H7 (cell line): Measurements from ENCODE around the gene FTO. TPM values are rescaled to one million over a fixed set of nuclear protein-coding genes. Genes with fewer than 3 reads are reported as not detected.

Source experiments
- DNase-seq: peaks from one replicate; pipeline ENCODE4 v3.0.0; 2012
- H3K27me3 ChIP-seq: 2 replicates; pipeline ENCODE4 v1.6.0; 2011; ENCODE audit warnings: mild to moderate bottlenecking, low read length; ENCODE audit not compliant: control insufficient read depth, insufficient read depth
- H3K36me3 ChIP-seq: replicated peaks from 2 replicates; pipeline ENCODE4 v1.5.1; 2011; ENCODE audit warnings: low read length; ENCODE audit not compliant: control insufficient read depth, insufficient read depth
- H3K4me3 ChIP-seq: 2 replicates; pipeline ENCODE4 v1.5.1; 2011; ENCODE audit warnings: low read depth, mild to moderate bottlenecking, control low read depth, low read length, moderate library complexity; ENCODE audit not compliant: insufficient read depth
- total RNA-seq: library from RNA; depleted of rRNA; stranded (reverse); fragments of >200 nt; shearing (Covaris generic); gene quantifications from 2 replicates; pipeline ENCODE4 v1.2.3, GENCODE V29; 2014

FTO gene
- total RNA-seq, 1 experiment from 2014 or later, result 55.3 TPM

DNA sequence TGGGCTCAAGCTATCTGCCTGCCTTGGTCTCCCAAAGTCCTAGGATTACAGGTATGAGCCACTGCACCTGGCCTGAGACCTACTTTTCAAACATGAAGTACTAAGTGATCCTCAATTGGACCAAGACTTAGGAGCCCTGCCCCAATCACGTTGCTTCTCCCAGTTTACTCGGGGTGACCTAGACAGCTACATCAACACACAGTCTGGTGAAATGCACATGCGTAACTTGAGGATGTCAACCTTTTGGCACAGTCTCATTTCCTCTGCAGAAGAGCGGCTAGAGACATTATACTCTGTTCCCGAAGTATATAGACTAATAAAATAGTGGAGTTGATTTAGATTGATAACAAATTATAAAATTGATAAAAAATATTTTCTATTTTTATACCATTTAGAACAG is 17.1 kb downstream of the FTO start:
- H3K4me3 ChIP-seq, result no peak overlapping the region
- H3K27me3 ChIP-seq, result no peaks in the 10 kb centered on the region
- DNase-seq, result no peak
- H3K36me3 ChIP-seq, result no peaks in the 10 kb centered on the region

DNA sequence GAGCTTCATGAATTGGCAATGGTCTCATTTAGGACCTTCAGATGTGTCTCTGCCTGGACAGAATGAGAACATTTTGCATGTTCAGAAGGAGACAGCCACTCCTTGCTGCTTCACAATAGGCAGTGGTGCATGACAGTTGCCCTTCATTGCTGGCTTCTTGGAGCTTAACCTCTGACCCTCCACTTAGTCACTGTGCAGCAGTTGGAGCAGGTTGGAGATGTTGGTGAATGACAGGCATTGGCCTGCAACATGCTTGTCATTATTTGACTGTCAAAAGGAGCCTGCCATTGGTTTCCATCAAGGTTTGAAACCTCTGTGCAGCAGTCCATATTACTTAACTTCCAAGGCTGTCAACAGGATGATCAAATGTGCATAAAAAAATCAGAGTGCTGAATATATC is 22.7 kb downstream of the FTO start:
- no peak overlapping the region for H3K4me3 ChIP-seq
- DNase-seq, result no peak
- no peaks in the 10 kb centered on the region for H3K27me3 ChIP-seq
- no peaks in the 10 kb centered on the region for H3K36me3 ChIP-seq

DNA sequence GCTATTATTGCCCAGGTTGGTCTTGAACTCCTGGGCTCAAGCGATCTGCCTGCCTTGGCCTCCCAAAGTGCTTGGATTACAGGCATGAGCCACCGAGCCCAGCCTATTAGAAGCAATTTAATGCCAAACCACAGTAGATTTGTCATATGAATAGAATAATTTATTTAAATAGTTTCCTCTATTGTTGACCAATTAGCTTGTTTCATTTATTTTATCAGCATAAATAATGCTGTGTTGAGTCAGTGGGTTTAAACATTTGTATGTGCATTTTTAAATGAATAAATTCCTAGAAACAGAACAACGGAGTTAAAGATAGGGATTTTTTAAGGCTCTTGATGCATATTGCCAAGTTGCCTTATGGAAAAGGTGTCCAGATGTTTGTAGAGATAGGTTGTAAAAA is 26.7 kb downstream of the FTO start:
- H3K36me3 ChIP-seq, result no peaks in the 10 kb centered on the region
- H3K27me3 ChIP-seq, result no peaks in the 10 kb centered on the region
- H3K4me3 ChIP-seq, result no peak overlapping the region
- DNase-seq, result no peak

DNA sequence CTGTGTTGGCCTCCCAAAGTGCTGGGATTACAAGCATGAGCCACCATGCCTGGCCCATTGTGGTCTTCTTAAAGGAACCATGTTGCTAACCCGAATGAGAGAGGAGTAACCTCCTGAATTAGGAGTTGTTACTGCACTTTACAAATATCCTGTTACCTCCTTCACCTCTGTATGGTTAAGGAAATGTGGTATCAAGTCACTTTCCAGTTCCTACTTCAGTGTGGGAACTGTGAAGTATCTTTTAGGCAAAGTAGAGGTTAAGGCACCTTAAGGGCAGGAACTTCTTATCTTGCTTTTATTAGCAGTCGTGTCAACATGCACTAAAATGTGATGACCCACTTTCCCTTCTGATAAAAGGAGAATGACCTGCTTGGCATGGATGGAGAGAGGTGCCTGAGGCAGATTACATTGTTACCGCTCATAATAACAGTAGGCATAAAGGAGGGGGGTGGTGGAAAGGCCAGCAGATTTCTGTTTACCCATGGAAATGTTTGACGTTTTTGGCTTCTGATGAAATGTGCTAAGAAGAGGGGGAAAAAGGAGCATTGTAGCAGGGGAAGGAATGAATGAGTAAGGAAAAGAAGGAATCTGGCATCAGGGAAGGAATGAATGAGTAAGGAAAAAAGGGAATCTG is 28.5 kb downstream of the FTO start:
- Histone ChIP-seq H3K36me3 (no peaks in the 10 kb centered on the region), H3K27me3 (no peaks in the 10 kb centered on the region), H3K4me3 (no peak overlapping the region)
- no peak for DNase-seq

DNA sequence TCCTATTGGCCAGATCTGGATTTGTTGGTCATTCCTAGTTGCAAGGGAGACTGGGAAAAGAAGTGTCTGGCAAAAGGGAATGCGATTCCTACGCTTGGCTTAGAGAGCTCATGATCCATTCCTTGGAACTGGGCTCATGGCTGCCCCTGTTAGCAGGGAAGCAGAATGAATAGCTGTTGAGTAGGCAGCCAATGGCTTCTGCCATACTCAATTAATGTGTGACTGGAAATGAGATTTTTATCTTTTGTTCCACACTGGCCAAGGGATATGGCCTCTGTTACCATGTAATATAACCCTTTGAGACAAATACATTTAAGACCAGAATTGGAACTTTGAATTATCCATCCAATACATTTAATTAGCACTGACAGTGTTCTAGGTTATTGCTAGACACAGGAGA is 31.0 kb downstream of the FTO start:
- H3K36me3 ChIP-seq, result no peaks in the 10 kb centered on the region
- no peak overlapping the region for H3K4me3 ChIP-seq
- no peaks in the 10 kb centered on the region for H3K27me3 ChIP-seq
- DNase-seq, result no peak

DNA sequence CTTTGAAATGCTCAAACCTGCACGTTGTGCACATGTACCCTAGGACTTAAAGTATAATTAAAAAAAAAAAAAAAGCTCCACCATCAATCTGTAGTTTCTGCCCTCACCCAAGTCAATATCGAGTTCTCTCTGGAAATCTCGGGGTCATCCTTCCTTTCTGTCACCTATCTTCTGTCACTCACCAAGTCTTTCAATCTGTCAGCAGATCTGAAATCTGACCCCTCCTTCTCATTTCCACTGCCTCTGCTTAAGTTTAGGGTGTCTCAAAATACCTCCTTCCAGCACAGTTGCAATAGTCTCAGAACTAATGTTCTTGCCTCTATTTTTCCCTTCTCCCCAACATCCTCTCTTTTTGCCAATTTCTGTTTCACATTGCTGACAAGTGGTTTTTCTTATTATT is 32.3 kb downstream of the FTO start:
- Histone ChIP-seq H3K36me3 (no peaks in the 10 kb centered on the region), H3K4me3 (no peak overlapping the region), H3K27me3 (no peaks in the 10 kb centered on the region)
- DNase-seq, result no peak

DNA sequence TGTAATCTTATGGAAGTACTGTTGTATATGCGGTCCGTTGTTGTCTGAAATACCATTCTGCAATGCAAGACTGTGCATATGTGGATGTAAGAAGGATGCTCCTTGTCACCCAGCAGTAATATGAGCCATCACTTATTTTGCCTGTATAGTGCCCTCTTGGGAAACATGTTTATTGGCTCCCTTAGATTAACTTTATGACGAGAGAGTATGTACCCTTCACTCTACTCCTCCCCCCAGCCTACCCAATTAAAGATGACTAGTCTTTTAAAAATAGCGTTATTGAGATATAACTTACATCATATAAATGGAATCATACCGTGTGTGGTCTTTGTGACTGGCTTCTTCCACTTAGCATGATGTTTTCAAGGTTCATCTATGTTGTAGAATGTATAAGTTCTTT is 33.6 kb downstream of the FTO start:
- DNase-seq, result no peak
- no peak overlapping the region for H3K4me3 ChIP-seq
- H3K36me3 ChIP-seq, result no peaks in the 10 kb centered on the region
- no peaks in the 10 kb centered on the region for H3K27me3 ChIP-seq

DNA sequence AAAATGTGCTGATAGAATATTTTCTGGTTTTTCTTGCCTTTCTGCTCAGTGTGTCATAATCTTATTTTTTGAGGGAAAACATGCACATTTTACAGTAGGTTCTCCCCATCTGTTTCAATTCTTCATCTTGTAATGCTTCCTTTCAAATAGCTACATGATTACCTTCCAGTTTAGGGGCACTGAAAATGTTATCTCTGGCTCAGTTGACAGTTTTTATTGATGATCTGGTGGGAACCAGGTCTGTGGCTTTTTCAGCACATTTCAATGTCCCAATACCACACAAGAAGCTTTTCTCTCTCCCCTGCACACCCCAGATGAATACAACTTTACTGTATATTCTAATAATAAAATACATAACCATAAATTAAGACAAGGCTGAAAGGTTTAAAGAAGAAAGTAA is 36.5 kb downstream of the FTO start:
- Histone ChIP-seq H3K27me3 (no peaks in the 10 kb centered on the region), H3K36me3 (no peaks in the 10 kb centered on the region), H3K4me3 (no peak overlapping the region)
- no peak for DNase-seq

DNA sequence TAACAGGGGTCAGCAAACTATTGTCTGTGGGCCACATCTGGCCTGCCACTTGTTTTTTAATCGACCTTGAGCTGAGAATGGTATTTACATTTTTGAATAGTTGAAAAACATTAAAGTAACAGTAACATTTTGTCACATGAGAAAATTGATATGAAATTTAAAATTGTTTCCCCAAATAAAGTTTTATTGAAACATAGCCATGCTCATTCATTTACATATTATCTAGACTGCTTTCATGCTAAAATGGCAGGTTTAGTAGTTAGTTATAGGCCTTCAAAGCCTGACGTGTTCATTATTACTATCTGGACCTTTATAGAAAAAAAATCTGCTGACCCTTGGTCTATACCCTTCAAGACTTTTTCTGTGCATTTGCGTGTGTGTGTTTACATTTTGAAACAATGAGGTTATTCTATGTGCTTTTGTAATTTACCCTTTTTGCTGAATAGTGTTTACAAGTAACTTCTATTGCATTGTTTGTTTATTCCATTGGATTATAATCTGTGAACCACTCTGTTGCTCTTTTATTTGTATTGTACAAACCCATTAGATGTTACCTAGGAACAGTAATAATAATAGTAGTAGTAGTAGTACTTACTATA is 37.1 kb downstream of the FTO start:
- no peaks in the 10 kb centered on the region for H3K36me3 ChIP-seq
- no peak for DNase-seq
- H3K27me3 ChIP-seq, result no peaks in the 10 kb centered on the region
- H3K4me3 ChIP-seq, result no peak overlapping the region

DNA sequence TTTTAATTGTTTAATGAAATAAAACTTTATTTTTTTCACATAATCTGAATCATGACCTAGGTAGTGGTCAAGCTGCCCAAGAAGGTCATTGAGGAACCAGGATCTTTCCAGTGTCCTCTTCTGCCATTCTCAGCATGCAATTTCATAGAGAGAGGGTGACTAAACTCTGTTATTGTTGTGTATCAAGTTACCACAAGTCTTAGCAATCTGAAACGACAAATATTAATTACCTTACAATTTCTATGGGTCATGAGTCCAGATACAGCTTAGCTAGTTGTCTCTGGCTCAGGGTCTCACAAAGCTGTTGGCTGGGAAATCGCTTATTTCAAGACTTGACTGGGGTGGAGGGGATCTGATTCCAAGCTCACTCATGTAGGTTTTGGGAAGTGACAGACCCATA is 37.6 kb downstream of the FTO start:
- DNase-seq, result no peak
- Histone ChIP-seq H3K4me3 (no peak overlapping the region), H3K27me3 (no peaks in the 10 kb centered on the region), H3K36me3 (no peaks in the 10 kb centered on the region)

DNA sequence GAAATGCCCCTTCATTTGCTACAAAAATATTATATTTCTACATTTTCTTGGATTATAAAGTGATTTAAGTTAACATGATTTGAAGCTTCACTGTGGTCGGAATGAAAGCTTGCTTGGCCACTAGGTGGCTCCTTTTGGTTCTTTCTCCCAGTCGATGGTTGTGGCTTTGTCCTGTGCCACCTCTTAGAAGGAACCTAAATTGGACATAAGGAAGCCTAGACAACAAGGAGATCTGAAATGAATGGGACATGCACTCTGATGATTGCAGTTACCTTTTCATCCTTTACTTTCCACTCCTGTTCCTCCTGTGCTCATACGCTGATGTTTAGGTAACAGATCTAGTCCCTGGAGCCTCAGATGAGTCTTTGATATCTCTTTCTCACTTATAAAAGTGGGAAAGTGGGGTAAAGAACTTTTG is 39.2 kb downstream of the FTO start:
- Histone ChIP-seq H3K36me3 (no peaks in the 10 kb centered on the region), H3K27me3 (no peaks in the 10 kb centered on the region), H3K4me3 (no peak overlapping the region)
- DNase-seq, result peak; percentile 26

DNA sequence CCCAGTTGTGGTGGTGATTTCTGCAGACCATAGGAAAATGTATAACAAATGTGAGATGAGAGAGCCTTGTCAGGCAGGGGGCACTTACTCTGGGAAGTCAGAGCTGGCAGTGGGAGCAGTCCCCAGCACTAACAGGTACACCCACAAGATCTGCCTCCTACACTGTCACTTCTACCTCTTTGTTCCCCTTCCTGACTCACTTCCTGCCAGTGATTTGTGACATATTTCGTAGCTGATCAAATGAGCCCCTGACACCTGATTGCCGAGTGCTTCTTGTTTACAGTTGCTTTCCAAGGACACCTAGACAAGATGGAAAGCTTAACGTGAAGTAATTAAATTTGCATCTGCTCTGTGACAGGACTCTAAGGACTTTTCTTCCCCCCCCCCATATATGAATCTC is 40.5 kb downstream of the FTO start:
- H3K27me3 ChIP-seq, result no peaks in the 10 kb centered on the region
- no peak overlapping the region for H3K4me3 ChIP-seq
- DNase-seq, result no peak
- no peaks in the 10 kb centered on the region for H3K36me3 ChIP-seq

DNA sequence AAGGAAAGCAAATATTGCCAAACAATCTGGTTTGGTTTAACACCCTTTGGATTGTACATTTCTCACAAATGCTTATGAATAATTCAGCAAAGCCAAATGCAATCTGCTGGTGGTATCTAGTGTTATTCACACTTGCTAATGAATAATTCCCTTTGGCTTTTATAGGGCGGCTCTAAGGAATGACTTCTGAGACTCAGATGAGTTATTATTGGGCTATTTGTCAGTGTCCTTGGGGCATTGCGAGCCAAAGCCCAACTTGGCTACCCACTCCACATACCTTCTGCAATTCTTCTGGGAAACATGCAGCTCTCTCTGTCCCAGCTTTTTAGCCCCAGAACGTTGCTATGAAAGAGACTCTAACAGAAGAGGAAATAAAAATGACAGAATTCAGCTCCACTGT is 41.1 kb downstream of the FTO start:
- Histone ChIP-seq H3K36me3 (no peaks in the 10 kb centered on the region), H3K27me3 (no peaks in the 10 kb centered on the region), H3K4me3 (no peak overlapping the region)
- no peak for DNase-seq

DNA sequence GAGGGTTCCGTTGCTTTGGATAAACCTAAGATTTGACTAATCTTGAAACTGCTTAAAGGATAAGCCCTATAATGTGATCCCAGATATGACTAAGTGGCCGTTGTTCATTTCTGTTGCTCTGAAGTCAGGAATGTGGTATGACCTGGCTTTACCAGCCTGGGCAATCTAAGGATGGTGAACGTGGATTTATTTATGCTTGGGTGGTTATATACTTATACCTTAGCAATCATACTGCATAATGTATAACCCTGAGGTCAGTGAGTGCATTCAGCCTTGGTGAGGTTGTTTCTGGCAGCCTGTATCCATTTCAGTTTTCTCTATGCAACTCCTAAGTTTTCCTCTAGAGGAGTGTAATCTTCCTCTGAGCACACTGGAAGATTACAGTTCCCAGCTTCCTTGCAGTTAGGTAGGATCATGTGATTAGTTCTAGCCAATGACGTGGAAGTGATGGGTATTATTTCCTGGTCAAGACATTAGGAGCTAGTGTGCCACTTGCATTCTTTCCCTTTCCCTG is 41.9 kb downstream of the FTO start:
- H3K4me3 ChIP-seq, result no peak overlapping the region

DNA sequence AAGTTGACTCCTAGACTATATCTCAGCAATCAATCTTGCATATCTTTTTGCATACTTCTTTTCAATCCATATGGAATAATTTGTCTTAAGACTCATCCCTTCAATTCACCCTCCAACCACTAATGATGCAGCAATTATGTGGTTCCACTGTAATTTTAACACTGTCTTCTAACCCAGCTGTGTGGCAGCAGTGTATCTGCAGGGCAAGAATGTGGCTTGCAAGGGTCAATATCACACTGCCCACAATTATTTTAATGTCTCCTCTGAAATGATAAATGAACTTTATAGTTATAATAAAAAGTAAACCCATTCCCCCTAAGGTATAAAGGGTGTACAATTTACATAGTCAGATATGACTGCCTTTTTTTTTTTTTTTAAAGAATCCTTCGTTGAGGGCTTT is 48.6 kb downstream of the FTO start:
- Histone ChIP-seq H3K36me3 (no peaks in the 10 kb centered on the region), H3K27me3 (no peaks in the 10 kb centered on the region)
- DNase-seq, result no peak

More for the DNA sequence above, 41.9 kb downstream of the FTO start:
- DNase-seq, result peak; percentile 18
- no peaks in the 10 kb centered on the region for H3K36me3 ChIP-seq
- H3K27me3 ChIP-seq, result no peaks in the 10 kb centered on the region

More for the DNA sequence above, 48.6 kb downstream of the FTO start:
- no peak overlapping the region for H3K4me3 ChIP-seq
